HepG2 (cell line): Measurements from ENCODE around the gene EIF2S2. TPM values are rescaled to one million over a fixed set of nuclear protein-coding genes. Genes with fewer than 3 reads are reported as not detected.
"Not testable (repeated sequence)": the region's sequence is repeated elsewhere in the genome, so short reads cannot be mapped to it uniquely, and the experiment has no call there.

Experiments used
- AHDC1 ChIP-seq: sonication (generic); formaldehyde crosslinking; IDR thresholded peaks from 2 replicates; pipeline ENCODE4 v1.5.1; 2020; ENCODE audit warnings: mild to moderate bottlenecking, missing genetic modification reagents, borderline replicate concordance
- FOXA1 ChIP-seq, 2 experiments: fragments of 450-650 bp in 1 of 2; sonication (generic) in 1 of 2; formaldehyde crosslinking in 1 of 2; IDR thresholded peaks; 2 replicates each; pipeline versions ENCODE4 v1.4.0 to v1.6.1; 2016 to 2020; ENCODE audit warnings: missing genetic modification reagents in 1 of 2
- NKX3-1 ChIP-seq: sonication (generic); formaldehyde crosslinking; IDR thresholded peaks from 2 replicates; pipeline ENCODE4 v1.5.0; 2020; ENCODE audit warnings: missing genetic modification reagents
- PITX1 ChIP-seq: sonication (generic); formaldehyde crosslinking; IDR thresholded peaks from 2 replicates; pipeline ENCODE4 v1.5.1; 2020; ENCODE audit warnings: mild to moderate bottlenecking, missing genetic modification reagents
- RXRB ChIP-seq: IDR thresholded peaks from 2 replicates; pipeline ENCODE4 v1.6.1; 2016; ENCODE audit warnings: borderline replicate concordance, missing genetic modification reagents, missing compliant biosample characterization
- SAP130 ChIP-seq: IDR thresholded peaks from 2 replicates; pipeline ENCODE4 v1.6.1; 2016; ENCODE audit warnings: low read depth
- TEAD3 ChIP-seq: optimal IDR thresholded peaks from 2 replicates; pipeline ENCODE3; 2016; ENCODE audit warnings: borderline replicate concordance
- TFDP1 ChIP-seq: IDR thresholded peaks from 2 replicates; pipeline ENCODE4 v1.6.1; 2016; ENCODE audit warnings: missing compliant biosample characterization, missing genetic modification reagents, borderline replicate concordance
- ZGPAT ChIP-seq: IDR thresholded peaks from 2 replicates; pipeline ENCODE4 v1.6.1; 2016; ENCODE audit warnings: mild to moderate bottlenecking
- ZMYM2 ChIP-seq: sonication (generic); formaldehyde crosslinking; IDR thresholded peaks from 2 replicates; pipeline ENCODE4 v1.8.0; 2022; ENCODE audit warnings: mild to moderate bottlenecking, missing genetic modification reagents
- ZNF609 ChIP-seq: sonication (generic); formaldehyde crosslinking; IDR thresholded peaks from 2 replicates; pipeline ENCODE4 v1.4.0; 2020; ENCODE audit warnings: mild to moderate bottlenecking, missing genetic modification reagents, borderline replicate concordance
- ZNF644 ChIP-seq: IDR thresholded peaks from 2 replicates; pipeline ENCODE4 v1.6.1; 2016; ENCODE audit warnings: low read depth
- ZNF652 ChIP-seq: IDR thresholded peaks from 2 replicates; pipeline ENCODE4 v1.6.1; 2016; ENCODE audit warnings: low read depth, borderline replicate concordance
- ZNF788 ChIP-seq: sonication (generic); formaldehyde crosslinking; IDR thresholded peaks from 2 replicates; pipeline ENCODE4 v1.5.0; 2020; ENCODE audit warnings: mild to moderate bottlenecking, missing genetic modification reagents, borderline replicate concordance
- polyA plus RNA-seq, 8 experiments: library from polyadenylated mRNA; depleted of rRNA in 3 of 8; stranded (reverse) in 7 of 8; unstranded in 1 of 8; fragments of >200 nt; fragmentation: Illumina TruSeq in 4 of 8; extraction: Trizol in 4 of 8; gene quantifications; 2 replicates each; pipeline versions ENCODE4 v1.2.1 to v1.2.3, GENCODE V29; 2011 to 2016; ENCODE audit warnings: low read depth in 4 of 8, missing spikeins in 1 of 8, mixed read lengths in 1 of 8; ENCODE audit not compliant: insufficient read depth in 1 of 8
- total RNA-seq, 5 experiments: library from RNA; depleted of rRNA; stranded (reverse); fragments of >200 nt; fragmentation: Illumina TruSeq; extraction: Trizol; gene quantifications; 2 replicates each; pipeline ENCODE4 v1.2.3, GENCODE V29; 2016; ENCODE audit warnings: low read depth in 1 of 5

Gene EIF2S2
- total and polyA plus RNA-seq, 2 of the 13 experiments (the other 11 are each of a cell fraction or from before 2014, with no cell fraction given): 126 to 213 TPM

- TF ChIP-seq TEAD3 (CRISPR knock-in tag) (peak; percentile 48), PITX1 (peak; percentile 97), FOXA1 (CRISPR knock-in tag; IDR thresholded peaks at IDR 0.05) (peak; percentile 92), ZNF644 (CRISPR knock-in tag) (peak; percentile 54; the same call in 1 of the 2 replicates), NKX3-1 (0 out of 2 replicates have a peak, but pooled peaks have one; percentile 1), ZNF652 (CRISPR knock-in tag) (0 out of 2 replicates have a peak, but pooled peaks have one; percentile 12), ZMYM2 (CRISPR knock-in tag) (0 out of 2 replicates have a peak, but pooled peaks have one; percentile 28), ZGPAT (CRISPR knock-in tag) (0 out of 2 replicates have a peak, but pooled peaks have one; percentile 29), AHDC1 (CRISPR knock-in tag) (peak; percentile 51; the same call in 1 of the 2 replicates), ZNF788 (CRISPR knock-in tag) (0 out of 2 replicates have a peak, but pooled peaks have one; percentile 41), RXRB (peak; percentile 43; the same call in 1 of the 2 replicates), TFDP1 (CRISPR knock-in tag) (peak; percentile 29; the same call in 1 of the 2 replicates), ZNF609 (CRISPR knock-in tag) (peak; percentile 52; the same call in 1 of the 2 replicates), SAP130 (peak; percentile 73)
- TF ChIP-seq FOXA1 (IDR thresholded peaks at IDR 0.05): not testable (repeated sequence)
These were observed 23.7 kb upstream of the EIF2S2 start (continued) for GRCh38 chr20:34135525-34136275.
